Osteoblast (primary cell): Measurements from ENCODE around the gene BDH1. TPM values are rescaled to one million over a fixed set of nuclear protein-coding genes. Genes with fewer than 3 reads are reported as not detected.

Source experiments
- DNase-seq: peaks from one replicate; pipeline ENCODE4 v3.0.0; 2011; ENCODE audit warnings: low spot score, mixed read lengths; ENCODE audit not compliant: insufficient read length; ENCODE audit errors: missing footprints
- H2AFZ ChIP-seq: 2 replicates; pipeline ENCODE4 v1.6.0; 2011; ENCODE audit warnings: mild to moderate bottlenecking, low read length
- H3K27ac ChIP-seq: 2 replicates; pipeline ENCODE4 v1.5.1; 2011; ENCODE audit warnings: mild to moderate bottlenecking, low read depth, low read length, moderate library complexity
- H3K27me3 ChIP-seq: 2 replicates; pipeline ENCODE4 v1.6.0; 2012; ENCODE audit warnings: mild to moderate bottlenecking, control low read depth, inconsistent platforms, low read length, moderate library complexity; ENCODE audit not compliant: insufficient read depth
- H3K36me3 ChIP-seq: 2 replicates; pipeline ENCODE4 v1.5.1; 2011; ENCODE audit warnings: mild to moderate bottlenecking, low read length, control low read depth, moderate library complexity; ENCODE audit not compliant: insufficient read depth
- H3K4me1 ChIP-seq: 2 replicates; pipeline ENCODE4 v1.5.1; 2011; ENCODE audit warnings: mild to moderate bottlenecking, low read length, control low read depth, moderate library complexity; ENCODE audit not compliant: insufficient read depth
- H3K4me2 ChIP-seq: 2 replicates; pipeline ENCODE4 v1.6.0; 2011; ENCODE audit warnings: mild to moderate bottlenecking, low read length; ENCODE audit not compliant: insufficient read depth
- H3K4me3 ChIP-seq: fragments of 200-600 bp; sonication (generic); 3 replicates; pipeline ENCODE4 v1.5.1; 2012; ENCODE audit warnings: mild to moderate bottlenecking, low read length, inconsistent platforms; ENCODE audit not compliant: insufficient read depth
- H3K79me2 ChIP-seq: 2 replicates; pipeline ENCODE4 v1.6.0; 2012; ENCODE audit warnings: mild to moderate bottlenecking, low read length, control low read depth, inconsistent platforms; ENCODE audit not compliant: insufficient read depth
- H3K9me3 ChIP-seq: 2 replicates; pipeline ENCODE4 v1.5.1; 2011; ENCODE audit warnings: low read depth, low read length, control low read depth
- H4K20me1 ChIP-seq: 2 replicates; pipeline ENCODE4 v1.6.0; 2012; ENCODE audit warnings: mild to moderate bottlenecking, low read length, control low read depth; ENCODE audit not compliant: insufficient read depth
- CTCF ChIP-seq: IDR thresholded peaks from 2 replicates; pipeline ENCODE4 v1.5.1; 2011; ENCODE audit warnings: mild to moderate bottlenecking, low read depth, low read length, moderate library complexity; ENCODE audit errors: extremely low read depth
- total RNA-seq: library from RNA; depleted of rRNA; stranded (reverse); fragments of >200 nt; gene quantifications from 2 replicates; pipeline ENCODE4 v1.2.3, GENCODE V29; 2012

The BDH1 gene
- total RNA-seq, 1 donor: 5.8 TPM

GRCh38 chr3:197512691-197513571 is 42.8 kb downstream of the BDH1 start:
- no peaks in the 10 kb centered on the region for H3K9me3 ChIP-seq

GRCh38 chr3:197511853-197512635 is 43.7 kb downstream of the BDH1 start:
- no peak overlapping the region for H3K4me3 ChIP-seq
- H3K27me3 ChIP-seq: no peaks in the 10 kb centered on the region
- no peak for TF ChIP-seq CTCF
- H2AFZ ChIP-seq: no peak overlapping the region
- H3K36me3 ChIP-seq: no peaks in the 10 kb centered on the region
- peak overlapping the region; percentile 81 for H3K27ac ChIP-seq
- DNase-seq: peak; percentile 81
- no peak overlapping the region for H3K4me2 ChIP-seq
- no peaks in the 10 kb centered on the region for H4K20me1 ChIP-seq
- H3K4me1 ChIP-seq: peaks cover 29% of the 10 kb centered on the region
- H3K9me3 ChIP-seq: no peaks in the 10 kb centered on the region
- no peaks in the 10 kb centered on the region for H3K79me2 ChIP-seq

More at GRCh38 chr3:197512691-197513571, 42.8 kb downstream of the BDH1 start:
- Histone ChIP-seq H4K20me1 (no peaks in the 10 kb centered on the region), H3K4me3 (no peak overlapping the region), H3K4me2 (no peak overlapping the region), H2AFZ (no peak overlapping the region), H3K79me2 (no peaks in the 10 kb centered on the region), H3K4me1 (peaks cover 29% of the 10 kb centered on the region), H3K27me3 (no peaks in the 10 kb centered on the region), H3K36me3 (no peaks in the 10 kb centered on the region), H3K27ac (no peak overlapping the region)
- TF ChIP-seq CTCF: no peak
- DNase-seq: peak; percentile 61

GRCh38 chr3:197511130-197511529 is 44.6 kb downstream of the BDH1 start:
- Histone ChIP-seq H3K79me2 (no peaks in the 10 kb centered on the region), H3K9me3 (no peaks in the 10 kb centered on the region), H4K20me1 (no peaks in the 10 kb centered on the region), H3K4me2 (no peak overlapping the region), H2AFZ (no peak overlapping the region), H3K27me3 (no peaks in the 10 kb centered on the region), H3K4me1 (peaks cover 20% of the 10 kb centered on the region), H3K4me3 (no peak overlapping the region), H3K27ac (peak overlapping the region; percentile 81), H3K36me3 (no peaks in the 10 kb centered on the region)
- peak; percentile 98 for DNase-seq
- TF ChIP-seq CTCF: no peak

GRCh38 chr3:197510642-197511018 is 45.1 kb downstream of the BDH1 start:
- peak overlapping the region; percentile 73 for H3K4me2 ChIP-seq
- peaks cover 17% of the 10 kb centered on the region for H3K4me1 ChIP-seq
- no peaks in the 10 kb centered on the region for H4K20me1 ChIP-seq
- H3K27ac ChIP-seq: peak overlapping the region; percentile 81
- DNase-seq: no peak
- H3K27me3 ChIP-seq: no peaks in the 10 kb centered on the region
- no peaks in the 10 kb centered on the region for H3K79me2 ChIP-seq
- no peak for TF ChIP-seq CTCF
- H3K36me3 ChIP-seq: no peaks in the 10 kb centered on the region
- no peaks in the 10 kb centered on the region for H3K9me3 ChIP-seq
- no peak overlapping the region for H2AFZ ChIP-seq
- H3K4me3 ChIP-seq: no peak overlapping the region
